Astrocyte (in vitro differentiated cells and primary cell): Measurements from ENCODE around the gene NPC2.

Experiments
- CTCF ChIP-seq: IDR thresholded peaks from 2 replicates; pipeline ENCODE4 v1.5.1; 2011; ENCODE audit warnings: low read depth, mild to moderate bottlenecking, inconsistent platforms, low read length, moderate library complexity; ENCODE audit not compliant: insufficient read depth
- EZH2 ChIP-seq: IDR thresholded peaks from 2 replicates; pipeline ENCODE4 v1.6.1; 2012; ENCODE audit warnings: mild to moderate bottlenecking, low read length, inconsistent platforms; ENCODE audit not compliant: insufficient read depth

GRCh38 chr14:74526854-74527585, 33.9 kb upstream of the NPC2 start:
- TF ChIP-seq CTCF = no peak
- TF ChIP-seq EZH2 = no peak
